ENCODE data around the gene MAP1LC3A.
A peak's percentile ranks its signal among the peaks of the same experiment; 100 is the strongest.
"Not testable (repeated sequence)": the region's sequence is repeated elsewhere in the genome, so short reads cannot be mapped to it uniquely, and the experiment has no call there.

MAP1LC3A gene

GRCh38 chr20:34512266-34512954 lies 46.1 kb upstream of the MAP1LC3A start:
- Histone ChIP-seq H3K9me3 (ENCODE audit: insufficient read depth, low read length) (no peaks in the 10 kb centered on the region), H3K79me2 (ENCODE audit: insufficient read depth, low read length) (peaks cover 12% of the 10 kb centered on the region), H3K9ac (ENCODE audit: low read length) (no peak overlapping the region), H4K20me1 (ENCODE audit: low read depth, low read length) (no peaks in the 10 kb centered on the region), H3F3A (ENCODE audit: insufficient read depth) (peaks cover 10% of the 10 kb centered on the region; the same call in 1 of the 2 replicates), H3K4me3 (ENCODE audit: insufficient read depth, low read length, poor library complexity, severe bottlenecking) (no peak overlapping the region), H3K4me2 (ENCODE audit: low read depth, low read length, poor library complexity, severe bottlenecking) (no peak overlapping the region), H2AFZ (ENCODE audit: low read depth, low read length, severe bottlenecking) (no peak overlapping the region), H3K27ac (ENCODE audit: low read depth, low read length) (no peak overlapping the region), H3K9me2 (replicated peaks; ENCODE audit: insufficient read depth, low read length) (no peaks in the 10 kb centered on the region), H3K27me3 (ENCODE audit: low read length) (no peaks in the 10 kb centered on the region), H3K36me3 (ENCODE audit: low read length) (peaks cover 5% of the 10 kb centered on the region; the same call in 1 of the 2 replicates)
- TF ChIP-seq EZH2phosphoT487 (conservative IDR thresholded peaks at IDR 0.05; ENCODE audit: low read length) = no peak
- TF ChIP-seq CTCF (IDR thresholded peaks at IDR 0.05; ENCODE audit: insufficient read depth, low read length, poor library complexity, severe bottlenecking) = no peak

- H3K79me2 ChIP-seq (ENCODE audit: insufficient read depth, low read length) = peaks cover 18% of the 10 kb centered on the region
- H3K27me3 ChIP-seq (ENCODE audit: low read length) = no peaks in the 10 kb centered on the region
- no peak overlapping the region for H3K4me3 ChIP-seq (ENCODE audit: insufficient read depth, low read length, poor library complexity, severe bottlenecking)
- no peak overlapping the region for H3K9ac ChIP-seq (ENCODE audit: low read length)
- TF ChIP-seq EZH2phosphoT487 (conservative IDR thresholded peaks at IDR 0.05; ENCODE audit: low read length) (no peak), CTCF (IDR thresholded peaks at IDR 0.05; ENCODE audit: insufficient read depth, low read length, poor library complexity, severe bottlenecking) (no peak)
- H3K9me3 ChIP-seq (ENCODE audit: insufficient read depth, low read length) = no peaks in the 10 kb centered on the region
- peaks cover 5% of the 10 kb centered on the region; the same call in 1 of the 2 replicates for H3K36me3 ChIP-seq (ENCODE audit: low read length)
- no peaks in the 10 kb centered on the region for H3K9me2 ChIP-seq (replicated peaks; ENCODE audit: insufficient read depth, low read length)
- no peak overlapping the region for H3K27ac ChIP-seq (ENCODE audit: low read depth, low read length)
- H4K20me1 ChIP-seq (ENCODE audit: low read depth, low read length) = no peaks in the 10 kb centered on the region
- H2AFZ ChIP-seq (ENCODE audit: low read depth, low read length, severe bottlenecking) = no peak overlapping the region
- H3K4me2 ChIP-seq (ENCODE audit: low read depth, low read length, poor library complexity, severe bottlenecking) = no peak overlapping the region
- peaks cover 10% of the 10 kb centered on the region; the same call in 1 of the 2 replicates for H3F3A ChIP-seq (ENCODE audit: insufficient read depth)
Observed at GRCh38 chr20:34512955-34513419, 45.5 kb upstream of the MAP1LC3A start.

- H2AFZ ChIP-seq (ENCODE audit: low read depth, low read length, severe bottlenecking); H3K9me3 ChIP-seq (ENCODE audit: insufficient read depth, low read length); H3K4me3 ChIP-seq (ENCODE audit: insufficient read depth, low read length, poor library complexity, severe bottlenecking); H3K27ac ChIP-seq (ENCODE audit: low read depth, low read length); H3K9me2 ChIP-seq (replicated peaks; ENCODE audit: insufficient read depth, low read length); H3K9ac ChIP-seq (ENCODE audit: low read length); H3K27me3 ChIP-seq (ENCODE audit: low read length); H3K36me3 ChIP-seq (ENCODE audit: low read length); H3K4me2 ChIP-seq (ENCODE audit: low read depth, low read length, poor library complexity, severe bottlenecking); H4K20me1 ChIP-seq (ENCODE audit: low read depth, low read length): not testable (repeated sequence)
- peaks cover 28% of the 10 kb centered on the region for H3K79me2 ChIP-seq (ENCODE audit: insufficient read depth, low read length)
- peaks cover 10% of the 10 kb centered on the region; the same call in 1 of the 2 replicates for H3F3A ChIP-seq (ENCODE audit: insufficient read depth)
Observed at GRCh38 chr20:34514034-34514433, 44.5 kb upstream of the MAP1LC3A start.

- Histone ChIP-seq H3K4me2 (ENCODE audit: low read depth, low read length, poor library complexity, severe bottlenecking) (peak overlapping the region; percentile 90), H3K9me2 (replicated peaks; ENCODE audit: insufficient read depth, low read length) (no peaks in the 10 kb centered on the region), H3K9ac (ENCODE audit: low read length) (peak overlapping the region; percentile 79), H3K79me2 (ENCODE audit: insufficient read depth, low read length) (peaks cover 37% of the 10 kb centered on the region), H2AFZ (ENCODE audit: low read depth, low read length, severe bottlenecking) (peak overlapping the region; percentile 92), H3K9me3 (ENCODE audit: insufficient read depth, low read length) (no peaks in the 10 kb centered on the region), H3K27me3 (ENCODE audit: low read length) (no peaks in the 10 kb centered on the region), H3K27ac (ENCODE audit: low read depth, low read length) (no peak overlapping the region), H3K36me3 (ENCODE audit: low read length) (no peaks in the 10 kb centered on the region; the same call in 1 of the 2 replicates), H4K20me1 (ENCODE audit: low read depth, low read length) (no peaks in the 10 kb centered on the region), H3K4me3 (ENCODE audit: insufficient read depth, low read length, poor library complexity, severe bottlenecking) (peak overlapping the region; percentile 83), H3F3A (ENCODE audit: insufficient read depth) (peaks cover 7% of the 10 kb centered on the region; the same call in 1 of the 2 replicates)
- TF ChIP-seq CTCF (IDR thresholded peaks at IDR 0.05; ENCODE audit: insufficient read depth, low read length, poor library complexity, severe bottlenecking) = no peak
- no peak for TF ChIP-seq EZH2phosphoT487 (conservative IDR thresholded peaks at IDR 0.05; ENCODE audit: low read length)
Observed at GRCh38 chr20:34514897-34515483, 43.5 kb upstream of the MAP1LC3A start.

Measured in SU-DHL-6 (cell line).